Stomach (tissue), 4 donors: ENCODE measurements around the gene LRRC28.

Source experiments
- CTCF ChIP-seq, 7 experiments: fragments of 450-650 bp in 4 of 7; fragments of 200-600 bp in 3 of 7; sonication (generic) in 3 of 7; IDR thresholded peaks; one replicate each; pipeline ENCODE4 v1.5.1; 2016 to 2019; ENCODE audit warnings: antibody characterized with exemption in 7 of 7, control low read depth in 2 of 7, mild to moderate bottlenecking in 1 of 7
- POLR2A ChIP-seq, 4 donors: fragments of 450-650 bp; IDR thresholded peaks; one replicate each; pipeline ENCODE4 v1.6.1; 2016; ENCODE audit warnings: antibody characterized with exemption in 4 of 4, control low read depth in 2 of 4, mild to moderate bottlenecking in 1 of 4, moderate library complexity in 1 of 4
- POLR2AphosphoS5 ChIP-seq, 3 donors: sonication (generic); formaldehyde crosslinking; IDR thresholded peaks; one replicate each; pipeline ENCODE4 v1.6.1; 2016; ENCODE audit warnings: antibody characterized with exemption in 3 of 3

- TF ChIP-seq CTCF (IDR thresholded peaks at IDR 0.05) (no peak), POLR2A (IDR thresholded peaks at IDR 0.05) (no peak), POLR2AphosphoS5 (IDR thresholded peaks at IDR 0.05) (peak in 1 of 3 donors; percentile 15)
Measured at GRCh38 chr15:99212406-99212805, 38.9 kb upstream of the LRRC28 start.
